Ascending aorta (tissue), 2 donors: Measurements from ENCODE around the gene KDM3A. TPM values are rescaled to one million over a fixed set of nuclear protein-coding genes. Genes with fewer than 3 reads are reported as not detected.

Experiments used
- DNase-seq, 2 donors: peaks; one replicate each; pipeline ENCODE4 v3.0.0-alpha.2; 2019; ENCODE audit warnings: low spot score in 2 of 2
- H3K27ac ChIP-seq, 2 donors: fragments of 200-600 bp; sonication (generic); one replicate each; pipeline ENCODE4 v1.5.1; 2016 to 2017; ENCODE audit warnings: mild to moderate bottlenecking in 1 of 2
- H3K27me3 ChIP-seq: fragments of 200-600 bp; sonication (generic); one replicate; pipeline ENCODE4 v1.5.1; 2017
- H3K36me3 ChIP-seq, 2 donors: fragments of 200-600 bp; sonication (generic); one replicate each; pipeline ENCODE4 v1.5.1; 2016
- H3K4me1 ChIP-seq, 2 donors: fragments of 200-600 bp; sonication (generic); one replicate each; pipeline ENCODE4 v1.5.1; 2016 to 2017; ENCODE audit warnings: mild to moderate bottlenecking in 1 of 2
- H3K4me3 ChIP-seq, 2 donors: fragments of 200-600 bp; sonication (generic); one replicate each; pipeline ENCODE4 v1.5.1; 2016 to 2017; ENCODE audit warnings: mild to moderate bottlenecking in 1 of 2
- H3K9me3 ChIP-seq, 2 donors: fragments of 200-600 bp; sonication (generic); one replicate each; pipeline ENCODE4 v1.5.1; 2016
- intact Hi-C: fragments of 100-400 bp; cut with DNase I; formaldehyde crosslinking; loops from one replicate; pipeline ENCODE4 v1.15.1; 2023
- total RNA-seq: library from RNA; depleted of rRNA; stranded (reverse); fragments of >200 nt; gene quantifications from one replicate; pipeline ENCODE4 v1.1.0, GENCODE V29; 2016
- TF ChIP-seq, protein P1 (sequence below), 3 experiments: fragments of 200-600 bp in 2 of 3; fragments of 450-650 bp in 1 of 3; sonication (generic) in 2 of 3; IDR thresholded peaks; one replicate each; pipeline ENCODE4 v1.5.1; 2016 to 2019; ENCODE audit warnings: antibody characterized with exemption in 3 of 3, mild to moderate bottlenecking in 1 of 3, moderate library complexity in 1 of 3

Gene KDM3A
- total RNA-seq, 1 donor from 2014 or later = 18.4 TPM

- no peaks in the 10 kb centered on the region for H3K9me3 ChIP-seq
- H3K4me1 ChIP-seq = peaks cover 0 to 3% of the 10 kb centered on the region in 2 donors
- H3K36me3 ChIP-seq = peaks cover 8 to 14% of the 10 kb centered on the region in 2 donors
- H3K4me3 ChIP-seq = no peak overlapping the region
- intact Hi-C loops = no loop called here
- TF ChIP-seq, protein P1, sequence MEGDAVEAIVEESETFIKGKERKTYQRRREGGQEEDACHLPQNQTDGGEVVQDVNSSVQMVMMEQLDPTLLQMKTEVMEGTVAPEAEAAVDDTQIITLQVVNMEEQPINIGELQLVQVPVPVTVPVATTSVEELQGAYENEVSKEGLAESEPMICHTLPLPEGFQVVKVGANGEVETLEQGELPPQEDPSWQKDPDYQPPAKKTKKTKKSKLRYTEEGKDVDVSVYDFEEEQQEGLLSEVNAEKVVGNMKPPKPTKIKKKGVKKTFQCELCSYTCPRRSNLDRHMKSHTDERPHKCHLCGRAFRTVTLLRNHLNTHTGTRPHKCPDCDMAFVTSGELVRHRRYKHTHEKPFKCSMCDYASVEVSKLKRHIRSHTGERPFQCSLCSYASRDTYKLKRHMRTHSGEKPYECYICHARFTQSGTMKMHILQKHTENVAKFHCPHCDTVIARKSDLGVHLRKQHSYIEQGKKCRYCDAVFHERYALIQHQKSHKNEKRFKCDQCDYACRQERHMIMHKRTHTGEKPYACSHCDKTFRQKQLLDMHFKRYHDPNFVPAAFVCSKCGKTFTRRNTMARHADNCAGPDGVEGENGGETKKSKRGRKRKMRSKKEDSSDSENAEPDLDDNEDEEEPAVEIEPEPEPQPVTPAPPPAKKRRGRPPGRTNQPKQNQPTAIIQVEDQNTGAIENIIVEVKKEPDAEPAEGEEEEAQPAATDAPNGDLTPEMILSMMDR (IDR thresholded peaks at IDR 0.05) = no peak
- no peak overlapping the region for H3K27ac ChIP-seq
- H3K27me3 ChIP-seq = no peaks in the 10 kb centered on the region
- no peak for DNase-seq
These were observed 72.9 kb downstream of the KDM3A start for GRCh38 chr2:86513948-86514660.

- Histone ChIP-seq H3K27ac (no peak overlapping the region), H3K36me3 (no peaks in the 10 kb centered on the region), H3K4me3 (no peak overlapping the region), H3K4me1 (peaks cover 0 to 3% of the 10 kb centered on the region in 2 donors), H3K27me3 (no peaks in the 10 kb centered on the region), H3K9me3 (no peaks in the 10 kb centered on the region)
- DNase-seq = no peak
- intact Hi-C loops = no loop called here
- TF ChIP-seq, protein P1 (IDR thresholded peaks at IDR 0.05) = peak in 1 of 3 experiments; percentile 21
These were observed 77.3 kb downstream of the KDM3A start for GRCh38 chr2:86518481-86518880.

DNA sequence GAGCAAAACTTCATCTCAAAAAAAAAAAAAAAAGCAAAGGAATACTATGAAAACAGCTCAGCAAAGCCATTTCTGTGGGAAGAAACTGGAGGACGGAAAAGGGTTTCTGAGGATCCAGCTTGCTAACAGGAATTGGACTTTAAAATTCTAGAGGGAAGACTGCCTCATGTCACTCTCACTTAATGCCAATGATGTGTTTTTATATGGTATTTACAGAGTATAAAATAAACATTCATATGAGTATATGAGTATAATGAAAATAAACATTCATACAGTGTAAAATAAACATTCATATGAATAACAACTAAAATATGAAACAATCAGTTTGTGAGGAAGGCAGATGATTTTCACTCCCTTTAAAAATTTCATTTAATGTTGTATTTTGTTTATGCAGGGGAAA lies 78.2 kb downstream of the KDM3A start:
- TF ChIP-seq, protein P1 (IDR thresholded peaks at IDR 0.05) = no peak
- H3K27ac ChIP-seq = no peak overlapping the region

DNA sequence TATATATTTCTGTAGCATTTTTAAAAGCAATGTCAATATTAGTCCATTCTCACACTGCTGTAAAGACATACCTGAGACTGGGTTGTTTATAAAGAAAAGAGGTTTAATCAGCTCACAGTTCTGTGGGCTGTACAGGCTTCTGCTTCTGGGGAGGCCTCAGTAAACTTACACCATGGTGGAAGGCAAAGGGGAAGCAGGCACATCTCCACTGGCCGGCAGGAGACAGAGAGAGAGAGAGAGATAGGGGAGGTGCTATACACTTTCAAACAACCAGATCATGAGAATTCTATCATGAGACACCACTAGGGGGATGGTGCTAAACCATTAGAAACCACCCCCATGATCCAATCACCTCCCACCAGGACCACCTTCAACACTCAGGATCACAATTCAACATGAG lies 79.0 kb downstream of the KDM3A start:
- H3K36me3 ChIP-seq = no peaks in the 10 kb centered on the region
- no peak overlapping the region for H3K4me3 ChIP-seq
- H3K4me1 ChIP-seq = no peaks in the 10 kb centered on the region
- DNase-seq = no peak
- H3K27ac ChIP-seq = no peak overlapping the region
- intact Hi-C loops = no loop called here
- H3K9me3 ChIP-seq = no peaks in the 10 kb centered on the region
- H3K27me3 ChIP-seq = no peaks in the 10 kb centered on the region
- TF ChIP-seq, protein P1 (IDR thresholded peaks at IDR 0.05) = no peak

More for the DNA sequence above, 78.2 kb downstream of the KDM3A start:
- Histone ChIP-seq H3K4me3 (no peak overlapping the region), H3K27me3 (no peaks in the 10 kb centered on the region), H3K36me3 (no peaks in the 10 kb centered on the region), H3K9me3 (no peaks in the 10 kb centered on the region), H3K4me1 (no peaks in the 10 kb centered on the region)
- intact Hi-C loops = no loop called here
- DNase-seq = no peak

GRCh38 chr2:86521922-86522321 lies 80.8 kb downstream of the KDM3A start:
- no peaks in the 10 kb centered on the region for H3K27me3 ChIP-seq
- intact Hi-C loops = no loop called here
- no peaks in the 10 kb centered on the region for H3K9me3 ChIP-seq
- H3K36me3 ChIP-seq = peaks cover 6 to 12% of the 10 kb centered on the region in 2 donors
- TF ChIP-seq, protein P1 (IDR thresholded peaks at IDR 0.05) = no peak
- DNase-seq = no peak
- H3K4me1 ChIP-seq = no peaks in the 10 kb centered on the region
- no peak overlapping the region for H3K4me3 ChIP-seq
- no peak overlapping the region for H3K27ac ChIP-seq
